HAP-1 (cell line): ENCODE results near the gene IFRD2.
"Not testable (repeated sequence)": the region's sequence is repeated elsewhere in the genome, so short reads cannot be mapped to it uniquely, and the experiment has no call there.

Experiments used
- DNase-seq, 2 experiments: peaks; one replicate each; pipeline ENCODE4 v3.0.0-alpha.2; 2016 to 2020; ENCODE audit warnings: low spot score in 2 of 2
- H3K27me3 ChIP-seq: fragments of 250-450 bp; sonication (Bioruptor Pico); 2 replicates; pipeline ENCODE4 v1.5.1; 2020; ENCODE audit warnings: low read depth, mild to moderate bottlenecking, moderate library complexity
- H3K36me3 ChIP-seq: fragments of 250-450 bp; sonication (Bioruptor Pico); replicated peaks from 2 replicates; pipeline ENCODE4 v1.5.1; 2020; ENCODE audit warnings: mild to moderate bottlenecking
- H3K4me1 ChIP-seq: fragments of 250-450 bp; sonication (Bioruptor Pico); 2 replicates; pipeline ENCODE4 v1.5.1; 2020; ENCODE audit warnings: mild to moderate bottlenecking
- H3K4me3 ChIP-seq: fragments of 250-450 bp; sonication (Bioruptor Pico); 2 replicates; pipeline ENCODE4 v1.5.1; 2020; ENCODE audit warnings: mild to moderate bottlenecking, moderate library complexity
- H3K9me3 ChIP-seq: fragments of 250-450 bp; sonication (Bioruptor Pico); 2 replicates; pipeline ENCODE4 v1.5.1; 2020; ENCODE audit warnings: mild to moderate bottlenecking, moderate library complexity
- in situ Hi-C: fragments of 300-500 bp; cut with MboI; formaldehyde crosslinking; loops from 3 replicates; pipeline ENCODE4 v1.14.3; 2020; ENCODE audit warnings: low sequenced_read_pairs, inconsistent platforms, mixed read lengths

Gene IFRD2

GRCh38 chr3:50293079-50293801 lies 1.0 kb upstream of the IFRD2 start:
- Histone ChIP-seq H3K4me1 (peaks cover 8% of the 10 kb centered on the region), H3K9me3 (no peaks in the 10 kb centered on the region), H3K36me3 (peaks cover 28% of the 10 kb centered on the region), H3K4me3 (no peak overlapping the region; the same call in 1 of the 2 replicates), H3K27me3 (no peaks in the 10 kb centered on the region)
- in situ Hi-C loops = loop anchor here (5.0 kb wide), 1 partner anchor 34 kb away; the partner anchor contains the start of gene TUSC2
- no peak for DNase-seq

GRCh38 chr3:50290161-50290641 lies 2.0 kb downstream of the IFRD2 start:
- in situ Hi-C loops = loop anchor here (5.0 kb wide), 1 partner anchor 37 kb away; the partner anchor contains the start of gene TUSC2
- H3K27me3 ChIP-seq = no peaks in the 10 kb centered on the region
- H3K9me3 ChIP-seq = no peaks in the 10 kb centered on the region
- peaks cover 52% of the 10 kb centered on the region for H3K36me3 ChIP-seq
- DNase-seq = no peak
- peaks cover 4% of the 10 kb centered on the region for H3K4me1 ChIP-seq
- no peak overlapping the region for H3K4me3 ChIP-seq

DNA sequence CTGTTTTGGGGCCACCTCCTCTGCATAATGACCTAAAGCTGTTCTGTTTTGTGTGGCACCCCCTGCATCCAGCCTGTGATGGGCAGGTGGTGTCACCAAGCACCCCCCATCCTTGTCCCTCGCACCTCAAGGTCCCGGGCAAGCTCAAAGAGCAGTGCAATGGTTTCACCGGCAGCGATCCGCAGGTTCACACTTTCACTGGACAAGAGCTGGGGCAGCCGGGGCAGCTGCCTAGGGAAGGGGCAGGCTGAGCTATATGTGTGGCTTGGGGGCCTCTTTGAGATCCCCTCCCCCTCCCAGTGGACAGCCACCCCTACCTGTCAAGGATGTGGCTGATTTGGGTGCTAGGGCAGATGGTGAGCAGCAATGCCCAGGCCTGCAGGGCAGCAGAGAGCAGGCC lies 3.1 kb downstream of the IFRD2 start:
- H3K9me3 ChIP-seq = no peaks in the 10 kb centered on the region
- in situ Hi-C loops = no loop called here
- no peak overlapping the region for H3K4me3 ChIP-seq
- H3K4me1 ChIP-seq = peaks cover 4% of the 10 kb centered on the region
- DNase-seq = no peak
- peaks cover 52% of the 10 kb centered on the region for H3K36me3 ChIP-seq
- no peaks in the 10 kb centered on the region for H3K27me3 ChIP-seq

DNA sequence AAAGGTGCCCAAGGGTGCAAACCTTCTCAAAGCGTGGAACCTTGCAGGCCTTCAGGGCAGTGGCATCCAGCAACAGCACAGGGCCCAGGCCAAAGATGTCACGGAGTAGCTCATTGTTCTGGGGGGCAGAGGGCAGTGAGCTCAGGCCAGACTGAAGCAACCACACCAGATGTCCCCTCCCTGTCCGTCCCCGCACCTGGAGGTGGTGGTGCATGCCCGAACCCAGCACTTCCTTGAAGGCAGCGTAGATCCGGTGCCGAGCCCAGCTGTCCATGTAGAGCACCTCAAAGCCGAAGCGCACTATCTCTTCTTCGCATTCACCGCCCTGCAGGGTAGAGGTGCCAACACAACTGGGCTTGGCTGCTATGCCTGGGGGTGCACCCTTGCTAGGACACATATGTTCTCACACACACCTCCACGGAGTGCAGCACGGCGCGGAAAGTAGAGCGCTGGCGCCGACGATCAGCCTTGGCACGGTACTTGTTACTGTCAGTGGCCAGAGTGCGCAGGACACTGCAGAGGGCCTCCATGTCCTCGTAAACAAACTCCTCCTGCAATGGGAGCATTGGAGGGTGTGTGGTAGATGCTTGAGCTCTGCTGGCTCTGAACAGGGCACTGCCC lies 3.7 kb downstream of the IFRD2 start:
- in situ Hi-C loops = no loop called here
- no peaks in the 10 kb centered on the region for H3K27me3 ChIP-seq
- H3K4me3 ChIP-seq = no peak overlapping the region
- H3K36me3 ChIP-seq = peaks cover 52% of the 10 kb centered on the region
- peaks cover 4% of the 10 kb centered on the region for H3K4me1 ChIP-seq
- H3K9me3 ChIP-seq = no peaks in the 10 kb centered on the region
- no peak for DNase-seq

GRCh38 chr3:50287262-50287661 lies 5.0 kb downstream of the IFRD2 start:
- H3K4me1 ChIP-seq = no peaks in the 10 kb centered on the region
- in situ Hi-C loops = no loop called here
- DNase-seq = no peak
- H3K27me3 ChIP-seq = no peaks in the 10 kb centered on the region
- H3K9me3 ChIP-seq = no peaks in the 10 kb centered on the region
- no peak overlapping the region for H3K4me3 ChIP-seq
- H3K36me3 ChIP-seq = peaks cover 52% of the 10 kb centered on the region

- DNase-seq = no peak
- no peaks in the 10 kb centered on the region for H3K4me1 ChIP-seq
- in situ Hi-C loops = no loop called here
- no peak overlapping the region for H3K4me3 ChIP-seq
- H3K9me3 ChIP-seq = no peaks in the 10 kb centered on the region
- H3K36me3 ChIP-seq = peaks cover 48% of the 10 kb centered on the region
- no peaks in the 10 kb centered on the region for H3K27me3 ChIP-seq
These were observed 5.7 kb downstream of the IFRD2 start for GRCh38 chr3:50286322-50287227.

DNA sequence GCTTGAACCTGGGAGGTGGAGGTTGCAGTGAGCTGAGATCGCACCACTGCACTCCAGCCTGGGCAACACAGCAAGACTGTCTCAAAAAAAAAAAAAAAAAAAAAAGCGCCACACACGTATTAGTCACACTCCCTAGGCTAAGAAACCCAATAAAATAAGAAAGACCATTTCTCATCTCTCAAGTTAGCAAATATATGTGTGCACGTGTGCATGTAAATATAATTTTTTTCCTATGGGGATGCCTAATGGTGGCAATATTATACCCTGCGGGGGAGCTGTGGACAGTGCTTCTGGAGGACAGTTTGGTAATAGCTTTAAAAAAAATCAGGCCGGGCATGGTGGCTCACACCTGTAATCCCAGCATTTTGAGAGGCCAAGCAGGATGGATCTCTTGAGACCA lies 8.1 kb downstream of the IFRD2 start:
- H3K27me3 ChIP-seq, H3K4me3 ChIP-seq, DNase-seq, H3K9me3 ChIP-seq, in situ Hi-C loops, H3K4me1 ChIP-seq: not testable (repeated sequence)
- H3K36me3 ChIP-seq = peaks cover 33% of the 10 kb centered on the region

GRCh38 chr3:50279255-50280016 lies 12.8 kb downstream of the IFRD2 start:
- Histone ChIP-seq H3K36me3 (no peaks in the 10 kb centered on the region), H3K9me3 (no peaks in the 10 kb centered on the region), H3K27me3 (no peaks in the 10 kb centered on the region), H3K4me1 (no peaks in the 10 kb centered on the region), H3K4me3 (no peak overlapping the region)
- DNase-seq = no peak
- in situ Hi-C loops = no loop called here

- Histone ChIP-seq H3K4me1 (no peaks in the 10 kb centered on the region; the same call in 1 of the 2 replicates), H3K27me3 (no peaks in the 10 kb centered on the region), H3K9me3 (no peaks in the 10 kb centered on the region), H3K36me3 (no peaks in the 10 kb centered on the region), H3K4me3 (no peak within 1 kb of the TSS)
- DNase-seq = no peak
- in situ Hi-C loops = no loop called here
These were observed 13.4 kb downstream of the IFRD2 start, which contains the start of gene LSMEM2 for GRCh38 chr3:50278880-50279224. Gene LSMEM2, plus strand, starts transcription at chr3:50279087. Its CDS starts 27 bp downstream, at chr3:50279114.

GRCh38 chr3:50278123-50278879 lies 13.9 kb downstream of the IFRD2 start:
- Histone ChIP-seq H3K36me3 (no peaks in the 10 kb centered on the region), H3K9me3 (no peaks in the 10 kb centered on the region), H3K4me1 (no peaks in the 10 kb centered on the region; the same call in 1 of the 2 replicates), H3K4me3 (no peak overlapping the region), H3K27me3 (no peaks in the 10 kb centered on the region)
- in situ Hi-C loops = no loop called here
- no peak for DNase-seq

DNA sequence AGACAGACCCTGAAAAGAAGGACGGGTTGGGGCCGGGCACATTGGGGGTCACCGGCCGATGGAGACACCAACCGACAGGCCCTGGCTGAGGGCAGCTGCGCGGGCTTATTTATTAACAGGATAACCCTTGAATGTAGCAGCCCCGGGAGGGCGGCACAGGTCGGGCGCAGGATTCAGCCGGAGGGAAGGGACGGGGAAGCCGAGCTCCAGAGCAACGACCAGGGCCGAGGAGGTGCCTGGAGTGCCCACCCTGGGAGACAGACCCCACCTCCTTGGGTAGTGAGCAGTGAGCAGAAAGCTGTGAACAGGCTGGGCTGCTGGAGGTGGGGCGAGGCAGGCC lies 15.5 kb downstream of the IFRD2 start:
- in situ Hi-C loops = no loop called here
- Histone ChIP-seq H3K9me3 (no peaks in the 10 kb centered on the region), H3K4me3 (no peak overlapping the region), H3K4me1 (no peaks in the 10 kb centered on the region; the same call in 1 of the 2 replicates), H3K27me3 (no peaks in the 10 kb centered on the region), H3K36me3 (no peaks in the 10 kb centered on the region)
- DNase-seq = no peak

DNA sequence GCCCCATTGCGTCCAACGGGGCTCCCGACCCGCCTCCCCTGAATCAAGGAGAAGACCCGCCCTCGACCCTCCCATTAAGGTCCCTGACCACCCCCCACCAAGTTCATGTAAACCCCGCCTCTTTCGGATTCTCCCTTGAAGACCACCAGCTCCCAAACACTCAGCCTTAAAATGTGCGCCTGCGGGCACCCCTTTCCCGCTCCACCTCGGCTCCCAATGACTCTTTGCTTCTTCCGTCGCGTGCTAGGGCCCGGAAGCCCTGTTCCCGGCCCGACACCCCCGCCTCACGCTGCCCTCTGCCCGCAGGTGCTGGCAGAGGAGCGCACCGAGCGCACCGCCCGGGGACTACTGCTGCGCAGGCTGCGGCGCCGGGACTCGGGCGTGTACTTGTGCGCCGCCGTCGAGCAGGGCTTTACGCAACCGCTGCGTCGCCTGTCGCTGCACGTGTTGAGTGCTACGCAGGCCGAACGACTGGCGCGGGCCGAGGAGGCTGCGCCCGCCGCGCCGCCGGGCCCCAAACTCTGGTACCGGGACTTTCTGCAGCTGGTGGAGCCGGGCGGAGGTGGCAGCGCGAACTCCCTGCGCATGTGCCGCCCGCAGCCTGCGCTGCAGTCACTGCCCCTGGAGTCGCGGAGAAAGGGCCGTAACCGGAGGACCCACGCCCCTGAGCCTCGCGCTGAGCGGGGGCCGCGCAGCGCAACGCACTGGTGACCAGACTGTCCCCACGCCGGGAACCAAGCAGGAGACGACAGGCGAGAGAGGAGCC lies 16.1 kb downstream of the IFRD2 start:
- no peaks in the 10 kb centered on the region for H3K27me3 ChIP-seq
- H3K4me3 ChIP-seq = no peak overlapping the region

More for the DNA sequence above, 16.1 kb downstream of the IFRD2 start:
- no peaks in the 10 kb centered on the region; the same call in 1 of the 2 replicates for H3K4me1 ChIP-seq
- H3K9me3 ChIP-seq = no peaks in the 10 kb centered on the region
- H3K36me3 ChIP-seq = no peaks in the 10 kb centered on the region
- no peak for DNase-seq
- in situ Hi-C loops = no loop called here
